OCI-LY1 (cell line): ENCODE results near the gene NCOR2.

Source experiments
- H2AFZ ChIP-seq: fragments of 200-600 bp; sonication (generic), shearing (Covaris generic); 2 replicates; pipeline ENCODE4 v1.6.0; 2014; ENCODE audit warnings: antibody characterized with exemption, mild to moderate bottlenecking, low read length
- H3F3A ChIP-seq: fragments of 200-600 bp; sonication (generic), shearing (Covaris generic); 2 replicates; pipeline ENCODE4 v1.6.0; 2014; ENCODE audit warnings: mild to moderate bottlenecking, antibody characterized with exemption, low read length, moderate library complexity; ENCODE audit not compliant: insufficient read depth
- H3K27ac ChIP-seq: fragments of 200-600 bp; sonication (generic); 2 replicates; pipeline ENCODE4 v1.5.1; 2014; ENCODE audit warnings: low read length, mixed run types, mild to moderate bottlenecking, low read depth; ENCODE audit not compliant: poor library complexity, severe bottlenecking
- H3K27me3 ChIP-seq: fragments of 200-600 bp; sonication (generic); 2 replicates; pipeline ENCODE4 v1.6.0; 2014; ENCODE audit warnings: antibody characterized with exemption, mild to moderate bottlenecking, low read length, moderate library complexity; ENCODE audit not compliant: insufficient read depth
- H3K36me3 ChIP-seq: fragments of 200-600 bp; sonication (generic); 2 replicates; pipeline ENCODE4 v1.6.1; 2014; ENCODE audit warnings: mild to moderate bottlenecking, antibody characterized with exemption, low read length, moderate library complexity, mixed read lengths; ENCODE audit not compliant: insufficient read depth
- H3K4me1 ChIP-seq: fragments of 200-600 bp; sonication (generic); 2 replicates; pipeline ENCODE4 v1.5.1; 2014; ENCODE audit warnings: mild to moderate bottlenecking, low read length, moderate library complexity; ENCODE audit not compliant: insufficient read depth, severe bottlenecking
- H3K4me2 ChIP-seq: fragments of 200-600 bp; sonication (generic), shearing (Covaris generic); 2 replicates; pipeline ENCODE4 v1.6.1; 2014; ENCODE audit warnings: low read length
- H3K4me3 ChIP-seq: fragments of 200-600 bp; sonication (generic); 2 replicates; pipeline ENCODE4 v1.5.1; 2014; ENCODE audit warnings: low read length, low read depth, mild to moderate bottlenecking, mixed read lengths; ENCODE audit not compliant: poor library complexity, severe bottlenecking
- H3K79me2 ChIP-seq: fragments of 200-600 bp; shearing (Covaris generic); 2 replicates; pipeline ENCODE4 v1.6.1; 2016; ENCODE audit warnings: mixed run types, low read length, mixed read lengths; ENCODE audit not compliant: insufficient read depth
- H3K9ac ChIP-seq: fragments of 200-600 bp; sonication (generic), shearing (Covaris generic); 2 replicates; pipeline ENCODE4 v1.6.1; 2014; ENCODE audit warnings: mild to moderate bottlenecking, low read length, mixed read lengths
- H3K9me2 ChIP-seq: fragments of 200-600 bp; sonication (generic), shearing (Covaris generic); 2 replicates; pipeline ENCODE4 v1.6.1; 2014; ENCODE audit warnings: low read depth, mild to moderate bottlenecking, low read length, mixed read lengths
- H3K9me3 ChIP-seq: fragments of 200-600 bp; shearing (Covaris generic); 2 replicates; pipeline ENCODE4 v1.6.1; 2014; ENCODE audit warnings: low read length, mixed read lengths
- H4K20me1 ChIP-seq: fragments of 200-600 bp; sonication (generic), shearing (Covaris generic); 2 replicates; pipeline ENCODE4 v1.6.0; 2016; ENCODE audit warnings: mild to moderate bottlenecking, low read length; ENCODE audit not compliant: insufficient read depth
- CTCF ChIP-seq: fragments of 200-600 bp; sonication (generic), shearing (Covaris generic); IDR thresholded peaks from 2 replicates; pipeline ENCODE4 v1.5.1; 2017; ENCODE audit warnings: mild to moderate bottlenecking, antibody characterized with exemption, low read length, moderate library complexity, mixed read lengths
- EZH2 ChIP-seq: fragments of 200-600 bp; sonication (generic), shearing (Covaris generic); IDR thresholded peaks from 2 replicates; pipeline ENCODE4 v1.8.0; 2017; ENCODE audit warnings: borderline replicate concordance, mixed run types, mild to moderate bottlenecking, antibody characterized with exemption, low read length, moderate library complexity, mixed read lengths

NCOR2 gene

GRCh38 chr12:124578854-124579253, 11.4 kb upstream of the NCOR2 start:
- Histone ChIP-seq H3K27ac (no peak overlapping the region), H3K4me2 (no peak overlapping the region), H3F3A (no peaks in the 10 kb centered on the region), H3K9ac (no peak overlapping the region), H3K36me3 (no peaks in the 10 kb centered on the region), H3K9me3 (0 out of 2 replicates have a peak, but pooled peaks cover 5% of the 10 kb centered on the region), H3K27me3 (peaks cover 9% of the 10 kb centered on the region; the same call in 1 of the 2 replicates), H3K79me2 (no peaks in the 10 kb centered on the region), H3K9me2 (no peaks in the 10 kb centered on the region), H4K20me1 (no peaks in the 10 kb centered on the region), H3K4me1 (no peaks in the 10 kb centered on the region), H3K4me3 (no peak overlapping the region), H2AFZ (no peak overlapping the region)
- no peak for TF ChIP-seq EZH2
- no peak for TF ChIP-seq CTCF

GRCh38 chr12:124578445-124578844, 11.0 kb upstream of the NCOR2 start:
- H3K27me3 ChIP-seq: peaks cover 6% of the 10 kb centered on the region; the same call in 1 of the 2 replicates
- no peak overlapping the region for H3K4me2 ChIP-seq
- H3K27ac ChIP-seq: no peak overlapping the region
- H3K9me3 ChIP-seq: 0 out of 2 replicates have a peak, but pooled peaks cover 5% of the 10 kb centered on the region
- no peaks in the 10 kb centered on the region for H3K4me1 ChIP-seq
- no peak overlapping the region for H3K9ac ChIP-seq
- no peak overlapping the region for H2AFZ ChIP-seq
- no peaks in the 10 kb centered on the region for H3K79me2 ChIP-seq
- no peaks in the 10 kb centered on the region for H4K20me1 ChIP-seq
- no peaks in the 10 kb centered on the region for H3F3A ChIP-seq
- H3K4me3 ChIP-seq: no peak overlapping the region
- TF ChIP-seq EZH2 (no peak), CTCF (no peak)
- no peaks in the 10 kb centered on the region for H3K36me3 ChIP-seq
- no peaks in the 10 kb centered on the region for H3K9me2 ChIP-seq

GRCh38 chr12:124577986-124578385, 10.6 kb upstream of the NCOR2 start:
- Histone ChIP-seq H3F3A (no peaks in the 10 kb centered on the region), H3K9ac (no peak overlapping the region)
- TF ChIP-seq EZH2: no peak

GRCh38 chr12:124577374-124577773, 10.0 kb upstream of the NCOR2 start:
- no peaks in the 10 kb centered on the region for H3F3A ChIP-seq
- H3K27me3 ChIP-seq: peaks cover 6% of the 10 kb centered on the region; the same call in 1 of the 2 replicates
- H3K4me2 ChIP-seq: no peak overlapping the region
- 0 out of 2 replicates have a peak, but pooled peaks cover 5% of the 10 kb centered on the region for H3K9me3 ChIP-seq
- H3K9ac ChIP-seq: no peak overlapping the region
- no peak overlapping the region for H3K27ac ChIP-seq
- H3K4me3 ChIP-seq: no peak overlapping the region
- no peaks in the 10 kb centered on the region for H4K20me1 ChIP-seq
- H3K79me2 ChIP-seq: no peaks in the 10 kb centered on the region
- no peaks in the 10 kb centered on the region for H3K9me2 ChIP-seq
- TF ChIP-seq EZH2 (no peak), CTCF (no peak)
- no peaks in the 10 kb centered on the region for H3K36me3 ChIP-seq
- no peaks in the 10 kb centered on the region for H3K4me1 ChIP-seq
- H2AFZ ChIP-seq: no peak overlapping the region

More at GRCh38 chr12:124577986-124578385, 10.6 kb upstream of the NCOR2 start:
- Histone ChIP-seq H3K27me3 (peaks cover 6% of the 10 kb centered on the region; the same call in 1 of the 2 replicates), H2AFZ (no peak overlapping the region), H3K4me2 (no peak overlapping the region), H3K9me2 (no peaks in the 10 kb centered on the region), H3K4me1 (no peaks in the 10 kb centered on the region), H3K27ac (no peak overlapping the region), H3K79me2 (no peaks in the 10 kb centered on the region), H3K4me3 (no peak overlapping the region), H3K36me3 (no peaks in the 10 kb centered on the region), H3K9me3 (0 out of 2 replicates have a peak, but pooled peaks cover 5% of the 10 kb centered on the region), H4K20me1 (no peaks in the 10 kb centered on the region)
